ENCODE results near the gene MAD1L1. TPM values are rescaled to one million over a fixed set of nuclear protein-coding genes. Genes with fewer than 3 reads are reported as not detected.

The MAD1L1 gene
- total and polyA plus RNA-seq, 2 donors (not counting 3 experiments of a cell fraction or from before 2014, with no cell fraction given) = 34.1 to 42.3 TPM

DNA sequence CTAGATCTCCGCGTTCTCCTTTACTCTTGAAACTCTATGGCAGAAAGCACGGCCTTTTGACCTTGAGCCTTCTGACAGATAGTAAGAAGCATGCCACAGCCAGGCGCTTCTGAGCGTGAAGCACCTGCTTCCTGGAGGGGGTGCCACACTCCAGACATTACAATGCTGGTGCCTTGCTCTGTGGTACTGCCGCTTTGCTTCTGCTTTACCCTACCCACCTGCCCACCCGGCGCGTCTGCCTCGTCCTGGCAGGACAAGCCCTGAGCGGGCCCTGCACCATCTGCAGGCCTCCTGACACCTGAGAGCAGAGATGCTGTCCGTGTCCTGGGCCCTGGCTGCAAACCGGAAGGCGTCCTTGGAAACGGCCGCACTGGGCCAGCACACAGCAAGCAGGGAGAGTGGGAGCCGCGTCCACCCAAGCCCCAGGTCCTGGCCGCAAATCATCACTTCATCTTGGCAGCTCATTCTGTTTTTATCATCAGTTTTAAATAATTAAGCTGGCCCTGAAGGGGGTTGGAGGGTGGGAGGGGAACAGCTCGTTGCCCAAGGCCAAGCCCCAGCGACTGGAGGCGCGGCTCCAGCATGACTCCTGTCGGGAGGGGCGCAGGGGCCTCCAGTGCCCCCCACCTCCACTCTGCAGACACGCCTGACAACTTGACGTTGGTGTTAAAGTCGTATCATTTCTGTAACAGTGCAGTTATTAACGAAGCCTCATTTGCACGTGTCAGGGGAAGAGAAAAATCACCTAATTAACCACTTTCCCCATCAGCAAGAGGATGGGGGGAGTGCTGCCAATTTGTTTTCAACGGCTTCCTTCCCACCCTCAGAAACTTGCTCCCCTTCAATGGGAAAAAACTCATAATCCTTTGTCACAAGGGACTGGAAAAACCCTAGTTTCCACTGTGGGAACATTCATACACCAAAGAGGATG lies 132.2 kb downstream of the MAD1L1 start:
- no peaks in the 10 kb centered on the region for H3K36me3 ChIP-seq (ENCODE audit: control insufficient read depth in 2 of 2, extremely low read depth in 1 of 2, insufficient read depth in 2 of 2, low read length in 2 of 2)
- no peak for TF ChIP-seq POLR2AphosphoS5 (IDR thresholded peaks at IDR 0.05; ENCODE audit: insufficient read depth, low read depth, low read length)
- TF ChIP-seq EZH2 (IDR thresholded peaks at IDR 0.05; ENCODE audit: borderline replicate concordance, low read depth, low read length, severe bottlenecking) = no peak
- TF ChIP-seq, protein P1, sequence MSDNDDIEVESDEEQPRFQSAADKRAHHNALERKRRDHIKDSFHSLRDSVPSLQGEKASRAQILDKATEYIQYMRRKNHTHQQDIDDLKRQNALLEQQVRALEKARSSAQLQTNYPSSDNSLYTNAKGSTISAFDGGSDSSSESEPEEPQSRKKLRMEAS (IDR thresholded peaks at IDR 0.05; ENCODE audit: insufficient read depth, insufficient read length) = no peak
- TF ChIP-seq GATA2 (IDR thresholded peaks at IDR 0.05; ENCODE audit: insufficient read depth, insufficient read length, low read depth, low read length) = no peak
- ChIA-PET POLR2A (no interaction called here), CTCF (no interaction called here)
- H4K20me1 ChIP-seq (replicated peaks; ENCODE audit: control insufficient read depth, extremely low read depth, insufficient read depth, low read length) = no peaks in the 10 kb centered on the region
- BruUV-seq (replicated peaks) = no TSS peak
- no peaks in the 10 kb centered on the region for H3K9me1 ChIP-seq (replicated peaks; ENCODE audit: control insufficient read depth, extremely low read depth, insufficient read depth, low read length)
- no peak for DNase-seq (ENCODE audit: low read depth, low spot score)
- no peak overlapping the region for H3K4me2 ChIP-seq (ENCODE audit: insufficient read depth, low read length)
- no peaks in the 10 kb centered on the region for H3K9me3 ChIP-seq (replicated peaks; ENCODE audit: control insufficient read depth, insufficient read depth, low read length)
- dilution Hi-C loops (cut with MboI; ENCODE audit: extremely low pct_ligation_motif_present, low sequenced_read_pairs) (no loop called here), intact Hi-C loops (cut with micrococcal nuclease) (no loop called here)
- no peak overlapping the region for H2AFZ ChIP-seq (ENCODE audit: low read depth, low read length)
- no peak overlapping the region for H3K4me3 ChIP-seq (replicated peaks in 1 of 3; ENCODE audit: insufficient read depth in 1 of 3, low read depth in 1 of 3, low read length in 3 of 3)
- no peak overlapping the region for H3K27ac ChIP-seq (ENCODE audit: insufficient read depth, low read depth, low read length)
- peaks cover 4% of the 10 kb centered on the region for H3K4me1 ChIP-seq (ENCODE audit: control insufficient read depth, extremely low read depth, insufficient read depth, low read length)
- H3K79me2 ChIP-seq (ENCODE audit: control insufficient read depth, insufficient read depth, low read length) = no peaks in the 10 kb centered on the region
- no peak overlapping the region for H3K9ac ChIP-seq (replicated peaks; ENCODE audit: extremely low read depth, insufficient read depth, low read length)
- no peak for FAIRE-seq
- H3K27me3 ChIP-seq (ENCODE audit: control insufficient read depth in 2 of 2, insufficient read depth in 2 of 2, low read length in 2 of 2) = no peaks in the 10 kb centered on the region
